ENCODE data around the gene ASTN2.

DNA sequence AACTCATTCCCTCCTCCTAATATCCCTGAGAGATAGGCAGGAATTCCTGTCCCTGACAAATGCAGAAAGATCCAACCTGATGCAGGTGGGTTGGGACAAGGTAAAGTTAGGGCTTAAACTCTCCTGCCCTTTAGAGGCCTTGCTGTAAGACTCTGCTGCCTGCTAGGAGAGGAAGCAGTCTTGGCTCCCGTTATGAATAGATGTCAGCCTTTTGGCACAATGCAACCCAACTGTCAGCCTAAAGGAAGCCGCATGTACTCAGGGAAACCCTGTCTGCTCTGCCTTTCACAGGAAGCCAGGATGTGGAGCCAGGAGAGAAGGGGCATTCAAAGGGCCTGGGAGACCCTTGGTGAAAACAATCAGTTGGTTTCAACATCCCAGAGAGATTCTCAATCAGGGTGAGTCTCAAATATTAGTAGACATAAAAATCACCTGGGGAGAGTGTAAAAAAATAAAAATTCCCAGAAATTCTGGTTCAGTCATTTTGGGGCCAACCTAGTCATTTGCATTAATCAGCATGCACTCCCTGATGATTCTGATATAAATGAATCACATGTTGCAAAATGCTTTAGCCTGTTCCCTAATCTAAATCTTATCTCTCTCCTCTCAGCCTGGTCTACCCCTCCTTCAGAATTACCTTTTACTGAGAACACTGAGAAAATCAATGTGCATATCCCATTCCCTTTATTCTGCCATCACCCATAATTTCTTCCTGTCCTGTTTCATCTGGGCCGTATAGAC is 864.0 kb downstream of the ASTN2 start:
- TF ChIP-seq, protein P1, sequence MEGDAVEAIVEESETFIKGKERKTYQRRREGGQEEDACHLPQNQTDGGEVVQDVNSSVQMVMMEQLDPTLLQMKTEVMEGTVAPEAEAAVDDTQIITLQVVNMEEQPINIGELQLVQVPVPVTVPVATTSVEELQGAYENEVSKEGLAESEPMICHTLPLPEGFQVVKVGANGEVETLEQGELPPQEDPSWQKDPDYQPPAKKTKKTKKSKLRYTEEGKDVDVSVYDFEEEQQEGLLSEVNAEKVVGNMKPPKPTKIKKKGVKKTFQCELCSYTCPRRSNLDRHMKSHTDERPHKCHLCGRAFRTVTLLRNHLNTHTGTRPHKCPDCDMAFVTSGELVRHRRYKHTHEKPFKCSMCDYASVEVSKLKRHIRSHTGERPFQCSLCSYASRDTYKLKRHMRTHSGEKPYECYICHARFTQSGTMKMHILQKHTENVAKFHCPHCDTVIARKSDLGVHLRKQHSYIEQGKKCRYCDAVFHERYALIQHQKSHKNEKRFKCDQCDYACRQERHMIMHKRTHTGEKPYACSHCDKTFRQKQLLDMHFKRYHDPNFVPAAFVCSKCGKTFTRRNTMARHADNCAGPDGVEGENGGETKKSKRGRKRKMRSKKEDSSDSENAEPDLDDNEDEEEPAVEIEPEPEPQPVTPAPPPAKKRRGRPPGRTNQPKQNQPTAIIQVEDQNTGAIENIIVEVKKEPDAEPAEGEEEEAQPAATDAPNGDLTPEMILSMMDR (conservative IDR thresholded peaks at IDR 0.05; ENCODE audit: low read length), result no peak
- no peak for TF ChIP-seq EZH2phosphoT487 (IDR thresholded peaks at IDR 0.05; ENCODE audit: borderline replicate concordance, low read depth, low read length)
